K562 (cell line): Measurements from ENCODE around the gene FANCG. TPM values are rescaled to one million over a fixed set of nuclear protein-coding genes. Genes with fewer than 3 reads are reported as not detected.

Source experiments
- CCNT2 ChIP-seq: IDR thresholded peaks from 2 replicates; pipeline ENCODE4 v1.6.1; 2011; ENCODE audit warnings: borderline replicate concordance, low read depth, mild to moderate bottlenecking, moderate library complexity, mixed read lengths, low read length; ENCODE audit not compliant: insufficient read length; ENCODE audit errors: extremely low read depth
- E2F3 ChIP-seq: fragments of 250-450 bp; sonication (Bioruptor Pico); IDR thresholded peaks from 2 replicates; pipeline ENCODE4 v1.4.0; 2020; ENCODE audit warnings: mild to moderate bottlenecking
- ETV6 ChIP-seq, 3 experiments: fragments of 150-350 bp in 1 of 3; sonication (generic) in 1 of 3; formaldehyde crosslinking in 1 of 3; IDR thresholded peaks; 2 replicates each; pipeline versions ENCODE4 v1.6.1 to v1.8.0; 2014 to 2022; ENCODE audit warnings: borderline replicate concordance in 2 of 3, low read depth in 2 of 3, antibody characterized with exemption in 1 of 3, low read length in 1 of 3, mild to moderate bottlenecking in 1 of 3, missing genetic modification reagents in 1 of 3
- FOXM1 ChIP-seq, 2 experiments: fragments of 450-650 bp in 1 of 2; sonication (generic) in 1 of 2; formaldehyde crosslinking in 1 of 2; IDR thresholded peaks; 2 replicates each; pipeline versions ENCODE4 v1.6.1 to v1.9.0; 2017 to 2022; ENCODE audit warnings: low read depth in 2 of 2, mild to moderate bottlenecking in 2 of 2, missing genetic modification reagents in 1 of 2, moderate library complexity in 1 of 2
- KDM1A ChIP-seq, 2 experiments: fragments of 450-650 bp; IDR thresholded peaks; 2 replicates each; pipeline ENCODE4 v1.6.1; 2016; ENCODE audit warnings: mild to moderate bottlenecking in 2 of 2
- NR2C2 ChIP-seq, 2 experiments: fragments of 200-800 bp in 1 of 2; sonication (Bioruptor generic) in 1 of 2; sonication (generic) in 1 of 2; formaldehyde crosslinking in 1 of 2; IDR thresholded peaks; 2 replicates each; pipeline versions ENCODE4 v1.6.1 to v1.8.0; 2016 to 2022; ENCODE audit warnings: mild to moderate bottlenecking in 1 of 2, missing compliant biosample characterization in 1 of 2, missing genetic modification characterization in 1 of 2, missing genetic modification reagents in 1 of 2
- SAP30 ChIP-seq: fragments of 200-600 bp; sonication (generic); IDR thresholded peaks from 2 replicates; pipeline ENCODE4 v1.6.1; 2012; ENCODE audit warnings: borderline replicate concordance, low read depth, mild to moderate bottlenecking, moderate library complexity, low read length, control low read depth, inconsistent platforms; ENCODE audit not compliant: insufficient read depth, poor library complexity, severe bottlenecking
- SP2 ChIP-seq: IDR thresholded peaks from 2 replicates; pipeline ENCODE4 v1.6.1; 2011; ENCODE audit warnings: mild to moderate bottlenecking, low read depth, low read length, moderate library complexity; ENCODE audit not compliant: poor library complexity, severe bottlenecking; ENCODE audit errors: extremely low read depth
- SREBF2 ChIP-seq: sonication (generic); formaldehyde crosslinking; IDR thresholded peaks from 2 replicates; pipeline ENCODE4 v1.4.0; 2020; ENCODE audit warnings: mild to moderate bottlenecking, missing genetic modification reagents
- SRSF9 ChIP-seq: fragments of 200-400 bp; formaldehyde crosslinking; IDR thresholded peaks from 2 replicates; pipeline ENCODE4 v1.6.1; 2017; ENCODE audit warnings: low read depth, low read length, borderline replicate concordance
- STAT5A ChIP-seq: IDR thresholded peaks from 2 replicates; pipeline ENCODE4 v1.6.1; 2012; ENCODE audit warnings: low read length, inconsistent platforms, borderline replicate concordance
- TAF15 ChIP-seq: fragments of 200-400 bp; formaldehyde crosslinking; IDR thresholded peaks from 2 replicates; pipeline ENCODE4 v1.6.1; 2017; ENCODE audit warnings: mild to moderate bottlenecking, low read depth, low read length, moderate library complexity
- ZBED1 ChIP-seq: IDR thresholded peaks from 2 replicates; pipeline ENCODE4 v1.6.1; 2014
- ZNF586 ChIP-seq: fragments of 450-650 bp; formaldehyde crosslinking; conservative IDR thresholded peaks from 2 replicates; pipeline ENCODE4 v1.4.0; 2020; ENCODE audit warnings: mild to moderate bottlenecking, moderate library complexity
- polyA plus RNA-seq, 8 experiments: library from polyadenylated mRNA; depleted of rRNA in 4 of 8; stranded (reverse) in 5 of 8; unstranded in 3 of 8; fragments of >200 nt; fragmentation: Nextera tagmentation in 2 of 8; fragmentation: Illumina TruSeq in 1 of 8; extraction: Ambion mirVana in 2 of 8; extraction: Trizol in 1 of 8; gene quantifications; 2 replicates each; pipeline versions ENCODE4 v1.2.1 to v1.2.3, GENCODE V29; 2011 to 2014; ENCODE audit warnings: inconsistent platforms in 1 of 8, missing spikeins in 1 of 8
- total RNA-seq, 7 experiments: library from RNA; depleted of rRNA in 6 of 7; stranded (reverse); fragments of >200 nt in 6 of 7; fragmentation: Illumina TruSeq in 2 of 7; extraction: Trizol in 2 of 7; gene quantifications; 2 replicates each; pipeline versions ENCODE4 v1.2.1 to v1.2.3, GENCODE V29; 2011 to 2021; ENCODE audit warnings: low replicate concordance in 1 of 7
- TF ChIP-seq, protein P1 (sequence below): fragments of 450-650 bp; conservative IDR thresholded peaks from 2 replicates; pipeline ENCODE4 v1.6.1; 2016; ENCODE audit warnings: missing genetic modification characterization, low read depth, mild to moderate bottlenecking, missing compliant biosample characterization, moderate library complexity
- TF ChIP-seq, protein P2 (sequence below): fragments of 250-450 bp; sonication (Bioruptor Pico); IDR thresholded peaks from 2 replicates; pipeline ENCODE4 v1.5.1; 2021; ENCODE audit warnings: mild to moderate bottlenecking
- TF ChIP-seq, protein P3 (sequence below): sonication (generic); formaldehyde crosslinking; IDR thresholded peaks from 2 replicates; pipeline ENCODE4 v1.8.1; 2023; ENCODE audit warnings: mild to moderate bottlenecking, missing genetic modification reagents
- TF ChIP-seq, protein P4 (sequence below): fragments of 450-650 bp; IDR thresholded peaks from 2 replicates; pipeline ENCODE4 v1.7.0; 2016; ENCODE audit warnings: borderline replicate concordance

FANCG gene
- total and polyA plus RNA-seq, 9 of the 15 experiments (the other 6 are each of a cell fraction or from before 2014, with no cell fraction given): 7.5 to 43.9 (median 31.0) TPM

DNA sequence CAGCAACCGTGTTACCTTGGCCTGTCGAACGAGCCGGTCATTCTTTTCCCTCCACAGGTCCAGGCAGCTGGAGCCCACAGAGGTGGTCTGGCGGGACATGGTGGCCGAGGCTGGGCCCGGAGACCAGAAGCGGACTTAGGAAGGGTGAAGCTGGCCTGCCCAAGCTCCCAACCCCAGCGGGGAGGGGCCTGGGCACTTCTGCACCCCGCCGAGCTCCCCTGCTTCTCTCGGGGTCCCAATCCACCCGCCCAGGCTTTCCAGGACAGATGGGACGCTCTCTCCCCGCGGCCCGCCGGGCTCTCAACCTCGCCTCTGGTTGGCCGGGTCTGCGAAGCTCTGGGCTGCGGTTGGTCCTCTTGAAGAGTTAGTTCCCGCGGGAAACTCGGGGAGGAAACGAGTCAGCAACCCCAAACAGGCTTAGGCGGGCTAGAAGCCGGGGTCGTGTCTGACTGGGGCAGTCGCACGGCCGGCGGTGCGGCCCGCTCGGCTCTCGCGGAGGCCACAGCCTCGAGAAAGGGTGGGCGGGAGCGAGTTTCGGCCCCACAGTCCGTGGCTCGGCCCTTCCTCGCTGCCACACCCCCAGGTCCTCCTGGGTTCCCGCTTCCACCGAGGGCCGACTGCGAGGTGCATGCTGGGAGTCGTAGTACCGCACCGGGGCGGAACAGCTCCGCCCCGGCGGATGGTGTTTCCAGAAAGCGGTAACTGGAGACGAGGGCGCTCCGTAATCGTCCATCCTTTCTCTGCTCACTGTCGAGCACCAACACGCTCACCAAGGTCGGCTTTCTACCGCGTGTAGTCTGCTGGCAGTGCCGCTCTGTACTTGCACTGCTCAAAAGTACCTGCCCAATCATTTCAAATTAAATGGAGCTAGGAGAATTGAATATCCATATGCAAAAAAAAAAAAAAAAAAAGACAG lies at the start of gene FANCG (continued):
- TF ChIP-seq, protein P1, sequence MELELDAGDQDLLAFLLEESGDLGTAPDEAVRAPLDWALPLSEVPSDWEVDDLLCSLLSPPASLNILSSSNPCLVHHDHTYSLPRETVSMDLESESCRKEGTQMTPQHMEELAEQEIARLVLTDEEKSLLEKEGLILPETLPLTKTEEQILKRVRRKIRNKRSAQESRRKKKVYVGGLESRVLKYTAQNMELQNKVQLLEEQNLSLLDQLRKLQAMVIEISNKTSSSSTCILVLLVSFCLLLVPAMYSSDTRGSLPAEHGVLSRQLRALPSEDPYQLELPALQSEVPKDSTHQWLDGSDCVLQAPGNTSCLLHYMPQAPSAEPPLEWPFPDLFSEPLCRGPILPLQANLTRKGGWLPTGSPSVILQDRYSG (tag): no peak
- TF ChIP-seq, protein P2, sequence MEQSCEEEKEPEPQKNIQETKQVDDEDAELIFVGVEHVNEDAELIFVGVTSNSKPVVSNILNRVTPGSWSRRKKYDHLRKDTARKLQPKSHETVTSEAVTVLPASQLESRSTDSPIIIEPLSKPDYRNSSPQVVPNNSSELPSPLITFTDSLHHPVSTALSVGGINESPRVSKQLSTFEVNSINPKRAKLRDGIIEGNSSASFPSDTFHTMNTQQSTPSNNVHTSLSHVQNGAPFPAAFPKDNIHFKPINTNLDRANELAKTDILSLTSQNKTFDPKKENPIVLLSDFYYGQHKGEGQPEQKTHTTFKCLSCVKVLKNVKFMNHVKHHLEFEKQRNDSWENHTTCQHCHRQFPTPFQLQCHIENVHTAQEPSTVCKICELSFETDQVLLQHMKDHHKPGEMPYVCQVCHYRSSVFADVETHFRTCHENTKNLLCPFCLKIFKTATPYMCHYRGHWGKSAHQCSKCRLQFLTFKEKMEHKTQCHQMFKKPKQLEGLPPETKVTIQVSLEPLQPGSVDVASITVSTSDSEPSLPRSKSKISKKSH: no peak
- TF ChIP-seq ZNF586 (CRISPR knock-in tag) (no peak), SRSF9 (no peak), SAP30 (peak; percentile 72), KDM1A (IDR thresholded peaks at IDR 0.05) (no peak), STAT5A (no peak), ZBED1 (no peak), E2F3 (CRISPR knock-in tag) (peak; percentile 94), SP2 (no peak), SREBF2 (CRISPR knock-in tag) (no peak), ETV6 (IDR thresholded peaks at IDR 0.05; ENCODE audit: borderline replicate concordance in 1 of 2, low read depth in 2 of 2, low read length in 1 of 2) (no peak), ETV6 (CRISPR knock-in tag; IDR thresholded peaks at IDR 0.05; ENCODE audit: borderline replicate concordance) (no peak), TAF15 (no peak), FOXM1 (IDR thresholded peaks at IDR 0.05; ENCODE audit: low read depth) (no peak), FOXM1 (CRISPR knock-in tag; IDR thresholded peaks at IDR 0.05; ENCODE audit: low read depth) (no peak), NR2C2 (CRISPR knock-in tag; IDR thresholded peaks at IDR 0.05) (no peak), NR2C2 (tag; IDR thresholded peaks at IDR 0.05) (peak; percentile 72), CCNT2 (peak; percentile 73)
- TF ChIP-seq, protein P3, sequence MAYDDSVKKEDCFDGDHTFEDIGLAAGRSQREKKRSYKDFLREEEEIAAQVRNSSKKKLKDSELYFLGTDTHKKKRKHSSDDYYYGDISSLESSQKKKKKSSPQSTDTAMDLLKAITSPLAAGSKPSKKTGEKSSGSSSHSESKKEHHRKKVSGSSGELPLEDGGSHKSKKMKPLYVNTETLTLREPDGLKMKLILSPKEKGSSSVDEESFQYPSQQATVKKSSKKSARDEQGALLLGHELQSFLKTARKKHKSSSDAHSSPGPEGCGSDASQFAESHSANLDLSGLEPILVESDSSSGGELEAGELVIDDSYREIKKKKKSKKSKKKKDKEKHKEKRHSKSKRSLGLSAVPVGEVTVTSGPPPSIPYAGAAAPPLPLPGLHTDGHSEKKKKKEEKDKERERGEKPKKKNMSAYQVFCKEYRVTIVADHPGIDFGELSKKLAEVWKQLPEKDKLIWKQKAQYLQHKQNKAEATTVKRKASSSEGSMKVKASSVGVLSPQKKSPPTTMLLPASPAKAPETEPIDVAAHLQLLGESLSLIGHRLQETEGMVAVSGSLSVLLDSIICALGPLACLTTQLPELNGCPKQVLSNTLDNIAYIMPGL (CRISPR knock-in tag): no peak
- TF ChIP-seq, protein P4, sequence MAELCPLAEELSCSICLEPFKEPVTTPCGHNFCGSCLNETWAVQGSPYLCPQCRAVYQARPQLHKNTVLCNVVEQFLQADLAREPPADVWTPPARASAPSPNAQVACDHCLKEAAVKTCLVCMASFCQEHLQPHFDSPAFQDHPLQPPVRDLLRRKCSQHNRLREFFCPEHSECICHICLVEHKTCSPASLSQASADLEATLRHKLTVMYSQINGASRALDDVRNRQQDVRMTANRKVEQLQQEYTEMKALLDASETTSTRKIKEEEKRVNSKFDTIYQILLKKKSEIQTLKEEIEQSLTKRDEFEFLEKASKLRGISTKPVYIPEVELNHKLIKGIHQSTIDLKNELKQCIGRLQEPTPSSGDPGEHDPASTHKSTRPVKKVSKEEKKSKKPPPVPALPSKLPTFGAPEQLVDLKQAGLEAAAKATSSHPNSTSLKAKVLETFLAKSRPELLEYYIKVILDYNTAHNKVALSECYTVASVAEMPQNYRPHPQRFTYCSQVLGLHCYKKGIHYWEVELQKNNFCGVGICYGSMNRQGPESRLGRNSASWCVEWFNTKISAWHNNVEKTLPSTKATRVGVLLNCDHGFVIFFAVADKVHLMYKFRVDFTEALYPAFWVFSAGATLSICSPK: no peak
